ENCODE data around the gene KCTD11. TPM values are rescaled to one million over a fixed set of nuclear protein-coding genes. Genes with fewer than 3 reads are reported as not detected.

Gene KCTD11
- total and polyA plus RNA-seq, 10 of the 15 experiments (the other 5 are each of a cell fraction or from before 2014, with no cell fraction given): 0.05 to 7.3 (median 2.9) TPM

- TF ChIP-seq NRF1 (conservative IDR thresholded peaks at IDR 0.05; ENCODE audit: low read depth, low read length): peak; percentile 79
- TF ChIP-seq, protein P1, sequence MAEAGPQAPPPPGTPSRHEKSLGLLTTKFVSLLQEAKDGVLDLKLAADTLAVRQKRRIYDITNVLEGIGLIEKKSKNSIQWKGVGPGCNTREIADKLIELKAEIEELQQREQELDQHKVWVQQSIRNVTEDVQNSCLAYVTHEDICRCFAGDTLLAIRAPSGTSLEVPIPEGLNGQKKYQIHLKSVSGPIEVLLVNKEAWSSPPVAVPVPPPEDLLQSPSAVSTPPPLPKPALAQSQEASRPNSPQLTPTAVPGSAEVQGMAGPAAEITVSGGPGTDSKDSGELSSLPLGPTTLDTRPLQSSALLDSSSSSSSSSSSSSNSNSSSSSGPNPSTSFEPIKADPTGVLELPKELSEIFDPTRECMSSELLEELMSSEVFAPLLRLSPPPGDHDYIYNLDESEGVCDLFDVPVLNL (IDR thresholded peaks at IDR 0.05; ENCODE audit: low read depth, low read length): no peak
- TF ChIP-seq NR2C1 (IDR thresholded peaks at IDR 0.05): peak; percentile 80; the same call in 1 of the 2 replicates
- TF ChIP-seq MYC (IDR thresholded peaks at IDR 0.05; ENCODE audit: insufficient read depth, insufficient read length, insufficient replicate concordance, low read length, severe bottlenecking): peak; percentile 25
- no peak for TF ChIP-seq FOXM1 (IDR thresholded peaks at IDR 0.05; ENCODE audit: low read depth, low read length)
- TF ChIP-seq, protein P2, sequence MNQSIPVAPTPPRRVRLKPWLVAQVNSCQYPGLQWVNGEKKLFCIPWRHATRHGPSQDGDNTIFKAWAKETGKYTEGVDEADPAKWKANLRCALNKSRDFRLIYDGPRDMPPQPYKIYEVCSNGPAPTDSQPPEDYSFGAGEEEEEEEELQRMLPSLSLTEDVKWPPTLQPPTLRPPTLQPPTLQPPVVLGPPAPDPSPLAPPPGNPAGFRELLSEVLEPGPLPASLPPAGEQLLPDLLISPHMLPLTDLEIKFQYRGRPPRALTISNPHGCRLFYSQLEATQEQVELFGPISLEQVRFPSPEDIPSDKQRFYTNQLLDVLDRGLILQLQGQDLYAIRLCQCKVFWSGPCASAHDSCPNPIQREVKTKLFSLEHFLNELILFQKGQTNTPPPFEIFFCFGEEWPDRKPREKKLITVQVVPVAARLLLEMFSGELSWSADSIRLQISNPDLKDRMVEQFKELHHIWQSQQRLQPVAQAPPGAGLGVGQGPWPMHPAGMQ (IDR thresholded peaks at IDR 0.05; ENCODE audit: borderline replicate concordance): no peak
- no peak for TF ChIP-seq EED (IDR thresholded peaks at IDR 0.05; ENCODE audit: low read depth)
- no peak for TF ChIP-seq SREBF2 (IDR thresholded peaks at IDR 0.05; ENCODE audit: low read length)
- no peak for TF ChIP-seq KAT2A (conservative IDR thresholded peaks at IDR 0.05; ENCODE audit: control insufficient read depth, low read depth, low read length)
- peak; percentile 61; the same call in 1 of the 2 replicates for TF ChIP-seq ZBTB40 (IDR thresholded peaks at IDR 0.05; ENCODE audit: borderline replicate concordance)
- no peak for TF ChIP-seq BCL11A (IDR thresholded peaks at IDR 0.05; ENCODE audit: low read depth, low read length)
- no peak for TF ChIP-seq ZNF384 (IDR thresholded peaks at IDR 0.05; ENCODE audit: borderline replicate concordance, low read depth, low read length)
- TF ChIP-seq CREM (IDR thresholded peaks at IDR 0.05; ENCODE audit: low read depth): peak; percentile 82
- peak; percentile 15 for TF ChIP-seq CBFB (IDR thresholded peaks at IDR 0.05; ENCODE audit: low read depth)
- TF ChIP-seq ELK1 (IDR thresholded peaks at IDR 0.05; ENCODE audit: low read depth, low read length): no peak
- no peak for TF ChIP-seq CEBPB (IDR thresholded peaks at IDR 0.05; ENCODE audit: borderline replicate concordance in 1 of 2, low read depth in 2 of 2, low read length in 2 of 2)
- no peak for TF ChIP-seq ZNF207 (IDR thresholded peaks at IDR 0.05; ENCODE audit: borderline replicate concordance)
- TF ChIP-seq, protein P3, sequence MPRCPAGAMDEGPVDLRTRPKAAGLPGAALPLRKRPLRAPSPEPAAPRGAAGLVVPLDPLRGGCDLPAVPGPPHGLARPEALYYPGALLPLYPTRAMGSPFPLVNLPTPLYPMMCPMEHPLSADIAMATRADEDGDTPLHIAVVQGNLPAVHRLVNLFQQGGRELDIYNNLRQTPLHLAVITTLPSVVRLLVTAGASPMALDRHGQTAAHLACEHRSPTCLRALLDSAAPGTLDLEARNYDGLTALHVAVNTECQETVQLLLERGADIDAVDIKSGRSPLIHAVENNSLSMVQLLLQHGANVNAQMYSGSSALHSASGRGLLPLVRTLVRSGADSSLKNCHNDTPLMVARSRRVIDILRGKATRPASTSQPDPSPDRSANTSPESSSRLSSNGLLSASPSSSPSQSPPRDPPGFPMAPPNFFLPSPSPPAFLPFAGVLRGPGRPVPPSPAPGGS (IDR thresholded peaks at IDR 0.05; ENCODE audit: borderline replicate concordance, insufficient read depth, low read depth, low read length, poor library complexity, severe bottlenecking): no peak
- TF ChIP-seq NBN (IDR thresholded peaks at IDR 0.05): peak; percentile 88
- TF ChIP-seq TCF12 (IDR thresholded peaks at IDR 0.05; ENCODE audit: low read depth, low read length): no peak
- peak; percentile 82 for TF ChIP-seq SMAD5 (IDR thresholded peaks at IDR 0.05; ENCODE audit: low read depth)
These were observed 44.9 kb upstream of the KCTD11 start, which contains the start of gene EIF5A (continued) for GRCh38 chr17:7306911-7307685.

Data from GM12878 (cell line).